ENCODE measurements around the gene ENOX2.

DNA sequence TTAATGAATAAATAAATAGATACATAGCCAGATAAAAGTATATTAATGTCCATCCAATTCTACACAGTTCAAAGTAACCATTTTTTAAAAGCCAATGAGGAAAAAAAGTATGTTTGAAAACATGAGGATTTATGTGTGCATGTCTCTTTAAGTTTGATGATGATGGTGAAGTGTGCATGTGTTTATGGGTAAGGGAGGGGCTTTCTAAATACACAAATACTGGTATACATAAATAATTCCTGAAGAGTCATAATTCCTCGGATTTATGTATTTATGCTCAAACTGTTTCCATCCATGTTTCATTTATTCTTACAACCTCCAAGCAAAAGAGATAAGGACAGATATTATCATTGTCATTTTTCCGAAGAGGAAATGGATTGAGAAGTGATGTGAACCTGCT is 75.4 kb downstream of the ENOX2 start:
- TF ChIP-seq, protein P1, sequence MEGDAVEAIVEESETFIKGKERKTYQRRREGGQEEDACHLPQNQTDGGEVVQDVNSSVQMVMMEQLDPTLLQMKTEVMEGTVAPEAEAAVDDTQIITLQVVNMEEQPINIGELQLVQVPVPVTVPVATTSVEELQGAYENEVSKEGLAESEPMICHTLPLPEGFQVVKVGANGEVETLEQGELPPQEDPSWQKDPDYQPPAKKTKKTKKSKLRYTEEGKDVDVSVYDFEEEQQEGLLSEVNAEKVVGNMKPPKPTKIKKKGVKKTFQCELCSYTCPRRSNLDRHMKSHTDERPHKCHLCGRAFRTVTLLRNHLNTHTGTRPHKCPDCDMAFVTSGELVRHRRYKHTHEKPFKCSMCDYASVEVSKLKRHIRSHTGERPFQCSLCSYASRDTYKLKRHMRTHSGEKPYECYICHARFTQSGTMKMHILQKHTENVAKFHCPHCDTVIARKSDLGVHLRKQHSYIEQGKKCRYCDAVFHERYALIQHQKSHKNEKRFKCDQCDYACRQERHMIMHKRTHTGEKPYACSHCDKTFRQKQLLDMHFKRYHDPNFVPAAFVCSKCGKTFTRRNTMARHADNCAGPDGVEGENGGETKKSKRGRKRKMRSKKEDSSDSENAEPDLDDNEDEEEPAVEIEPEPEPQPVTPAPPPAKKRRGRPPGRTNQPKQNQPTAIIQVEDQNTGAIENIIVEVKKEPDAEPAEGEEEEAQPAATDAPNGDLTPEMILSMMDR (IDR thresholded peaks at IDR 0.05) = no peak
- TF ChIP-seq POLR2A (IDR thresholded peaks at IDR 0.05) (no peak), EP300 (IDR thresholded peaks at IDR 0.05) (no peak)

Data from tibial nerve (tissue), 4 donors.